ENCODE measurements around the gene MFSD8. TPM values are rescaled to one million over a fixed set of nuclear protein-coding genes. Genes with fewer than 3 reads are reported as not detected.
"Not testable (repeated sequence)": the region's sequence is repeated elsewhere in the genome, so short reads cannot be mapped to it uniquely, and the experiment has no call there.

MFSD8 gene
- total RNA-seq, 1 experiment from 2014 or later: 24.0 TPM

DNA sequence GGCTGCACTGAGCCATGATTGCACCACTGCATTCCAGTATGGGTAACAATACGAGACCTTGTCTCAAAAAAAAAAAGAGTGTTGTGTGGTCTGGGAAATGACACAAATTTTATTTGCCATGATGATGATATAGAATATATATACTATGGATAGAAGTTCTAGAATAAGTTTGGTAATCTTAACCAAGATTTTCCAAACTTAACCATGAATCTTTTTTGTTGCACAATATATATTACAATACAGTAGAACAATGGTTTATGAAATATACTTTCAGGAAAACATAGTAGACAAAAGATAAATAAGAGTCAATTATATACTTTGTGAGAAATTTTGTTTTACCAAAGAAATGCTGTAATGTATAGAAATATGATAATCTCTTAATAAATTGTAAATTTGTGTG, 34.8 kb downstream of the MFSD8 start:
- H2AK5ac ChIP-seq (ENCODE audit: insufficient read length, low read length): no peak overlapping the region
- H2BK15ac ChIP-seq (ENCODE audit: low read depth, low read length): no peak overlapping the region
- no peak overlapping the region for H4K5ac ChIP-seq (ENCODE audit: insufficient read length, low read depth, low read length)
- no peaks in the 10 kb centered on the region for H3K79me1 ChIP-seq (ENCODE audit: insufficient read depth, low read depth, low read length, poor library complexity, severe bottlenecking)
- H2BK20ac ChIP-seq (ENCODE audit: low read depth, low read length, poor library complexity, severe bottlenecking): no peak overlapping the region
- TF ChIP-seq, protein P1, sequence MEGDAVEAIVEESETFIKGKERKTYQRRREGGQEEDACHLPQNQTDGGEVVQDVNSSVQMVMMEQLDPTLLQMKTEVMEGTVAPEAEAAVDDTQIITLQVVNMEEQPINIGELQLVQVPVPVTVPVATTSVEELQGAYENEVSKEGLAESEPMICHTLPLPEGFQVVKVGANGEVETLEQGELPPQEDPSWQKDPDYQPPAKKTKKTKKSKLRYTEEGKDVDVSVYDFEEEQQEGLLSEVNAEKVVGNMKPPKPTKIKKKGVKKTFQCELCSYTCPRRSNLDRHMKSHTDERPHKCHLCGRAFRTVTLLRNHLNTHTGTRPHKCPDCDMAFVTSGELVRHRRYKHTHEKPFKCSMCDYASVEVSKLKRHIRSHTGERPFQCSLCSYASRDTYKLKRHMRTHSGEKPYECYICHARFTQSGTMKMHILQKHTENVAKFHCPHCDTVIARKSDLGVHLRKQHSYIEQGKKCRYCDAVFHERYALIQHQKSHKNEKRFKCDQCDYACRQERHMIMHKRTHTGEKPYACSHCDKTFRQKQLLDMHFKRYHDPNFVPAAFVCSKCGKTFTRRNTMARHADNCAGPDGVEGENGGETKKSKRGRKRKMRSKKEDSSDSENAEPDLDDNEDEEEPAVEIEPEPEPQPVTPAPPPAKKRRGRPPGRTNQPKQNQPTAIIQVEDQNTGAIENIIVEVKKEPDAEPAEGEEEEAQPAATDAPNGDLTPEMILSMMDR (conservative IDR thresholded peaks at IDR 0.05): no peak
- no peak overlapping the region for H4K8ac ChIP-seq (replicated peaks; ENCODE audit: insufficient read length, low read depth, low read length)
- H2BK5ac ChIP-seq (ENCODE audit: insufficient read length, low read length): no peak overlapping the region
- H3K23me2 ChIP-seq (ENCODE audit: insufficient read length, low read depth, low read length, poor library complexity, severe bottlenecking): no peaks in the 10 kb centered on the region
- no peak overlapping the region for H4K91ac ChIP-seq (ENCODE audit: insufficient read length, low read depth, low read length)
- no peaks in the 10 kb centered on the region for H3K4me1 ChIP-seq (ENCODE audit: insufficient read depth, low read length)
- H3T11ph ChIP-seq (ENCODE audit: low read length): no peak overlapping the region
- Mint-ChIP-seq H3K36me3 (ENCODE audit: insufficient read depth in 1 of 3, low read depth in 3 of 3) (peaks cover 6 to 18% (median 13%) of the 10 kb centered on the region in 3 experiments), H3K9me3 (no peaks in the 10 kb centered on the region), H3K4me3 (no peak overlapping the region), H3K27me3 (ENCODE audit: low read depth) (no peaks in the 10 kb centered on the region), H3K27ac (no peak overlapping the region), H3K4me1 (no peaks in the 10 kb centered on the region)
- H3K14ac ChIP-seq (ENCODE audit: insufficient read depth, low read length): no peak overlapping the region
- H3K18ac ChIP-seq (ENCODE audit: insufficient read length, low read depth, low read length): no peak overlapping the region
- no peak overlapping the region for H3K23ac ChIP-seq (ENCODE audit: insufficient read length, low read depth, low read length)
- H2BK120ac ChIP-seq (ENCODE audit: low read depth, low read length, poor library complexity, severe bottlenecking): no peak overlapping the region
- no peaks in the 10 kb centered on the region for H4K20me1 ChIP-seq (ENCODE audit: control insufficient read depth, insufficient read depth, insufficient read length)
- no peak overlapping the region for H3K27ac ChIP-seq (ENCODE audit: insufficient read length, low read depth, low read length)
- DNase-seq: no peak
- no peak overlapping the region for H3K4me2 ChIP-seq (ENCODE audit: insufficient read depth, insufficient read length, low read length)
- no peak overlapping the region for H2BK12ac ChIP-seq (ENCODE audit: insufficient read length, low read depth, low read length)
- whole genome bisulfite sequencing (ENCODE audit: extremely low coverage, insufficient read length, low lambda C conversion rate): no CpG with 5 or more reads among the region's 1 CpG
- H3K79me2 ChIP-seq (ENCODE audit: insufficient read depth, low read length): no peaks in the 10 kb centered on the region
- H3K4ac ChIP-seq (ENCODE audit: low read depth, low read length): no peak overlapping the region
- no peak overlapping the region for H3K56ac ChIP-seq (ENCODE audit: insufficient read length, low read depth, low read length)
- no peaks in the 10 kb centered on the region for H3K9me3 ChIP-seq (ENCODE audit: control insufficient read depth, low read depth, low read length)
- H3K27me3 ChIP-seq (ENCODE audit: insufficient read depth, low read length): no peaks in the 10 kb centered on the region
- no peak overlapping the region for H2AFZ ChIP-seq (ENCODE audit: low read length)
- no peak overlapping the region for H3K9ac ChIP-seq (ENCODE audit: extremely low read depth, insufficient read length, low read length)

DNA sequence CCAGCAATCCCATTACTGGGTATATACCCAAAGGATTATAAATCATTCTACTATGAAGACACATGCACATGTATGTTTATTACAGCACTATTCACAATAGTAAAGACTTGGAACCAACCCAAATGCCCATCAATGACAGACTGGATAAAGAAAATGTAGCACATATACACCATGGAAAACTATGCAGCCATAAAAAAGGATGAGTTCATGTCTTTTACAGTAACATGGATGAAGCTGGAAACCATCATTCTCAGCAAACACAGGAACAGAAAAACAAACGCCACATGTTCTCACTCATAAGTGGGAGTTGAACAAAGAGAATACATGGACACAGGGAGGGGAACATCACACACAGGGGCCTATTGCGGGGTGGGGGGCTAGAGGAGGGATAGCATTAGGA, 39.3 kb downstream of the MFSD8 start:
- H2AK5ac ChIP-seq (ENCODE audit: insufficient read length, low read length); H4K20me1 ChIP-seq (ENCODE audit: control insufficient read depth, insufficient read depth, insufficient read length); H3K79me2 ChIP-seq (ENCODE audit: insufficient read depth, low read length); H3K18ac ChIP-seq (ENCODE audit: insufficient read length, low read depth, low read length); H3K4me1 ChIP-seq (ENCODE audit: insufficient read depth, low read length); H2AFZ ChIP-seq (ENCODE audit: low read length); H3K4me3 Mint-ChIP-seq; H3K14ac ChIP-seq (ENCODE audit: insufficient read depth, low read length); H3K4ac ChIP-seq (ENCODE audit: low read depth, low read length); H3K9me3 Mint-ChIP-seq; H3K27me3 ChIP-seq (ENCODE audit: insufficient read depth, low read length); H2BK5ac ChIP-seq (ENCODE audit: insufficient read length, low read length); H4K8ac ChIP-seq (replicated peaks; ENCODE audit: insufficient read length, low read depth, low read length); H3K56ac ChIP-seq (ENCODE audit: insufficient read length, low read depth, low read length); H3K4me1 Mint-ChIP-seq; H3K27me3 Mint-ChIP-seq (ENCODE audit: low read depth); H3K23me2 ChIP-seq (ENCODE audit: insufficient read length, low read depth, low read length, poor library complexity, severe bottlenecking); H4K91ac ChIP-seq (ENCODE audit: insufficient read length, low read depth, low read length); H3K27ac ChIP-seq (ENCODE audit: insufficient read length, low read depth, low read length); H3K4me2 ChIP-seq (ENCODE audit: insufficient read depth, insufficient read length, low read length); H3K27ac Mint-ChIP-seq; H2BK12ac ChIP-seq (ENCODE audit: insufficient read length, low read depth, low read length); H3T11ph ChIP-seq (ENCODE audit: low read length); H4K5ac ChIP-seq (ENCODE audit: insufficient read length, low read depth, low read length); H2BK120ac ChIP-seq (ENCODE audit: low read depth, low read length, poor library complexity, severe bottlenecking); H3K9me3 ChIP-seq (ENCODE audit: control insufficient read depth, low read depth, low read length); DNase-seq; H3K79me1 ChIP-seq (ENCODE audit: insufficient read depth, low read depth, low read length, poor library complexity, severe bottlenecking); H2BK20ac ChIP-seq (ENCODE audit: low read depth, low read length, poor library complexity, severe bottlenecking); H3K9ac ChIP-seq (ENCODE audit: extremely low read depth, insufficient read length, low read length); H3K23ac ChIP-seq (ENCODE audit: insufficient read length, low read depth, low read length); H2BK15ac ChIP-seq (ENCODE audit: low read depth, low read length): not testable (repeated sequence)
- no CpG with 5 or more reads among the region's 2 CpGs for WGBS (ENCODE audit: extremely low coverage, insufficient read length, low lambda C conversion rate)
- H3K36me3 Mint-ChIP-seq (ENCODE audit: insufficient read depth in 1 of 3, low read depth in 3 of 3): peaks cover 8 to 25% (median 13%) of the 10 kb centered on the region in 3 experiments

All from H9 (cell line).